Head of caudate nucleus (tissue), 42 donors: ENCODE results near the gene TSKS.

Experiments
- DNase-seq, 42 donors: peaks; one replicate each; pipeline versions ENCODE4 v3.0.0 to v3.0.0-alpha.2; 2020 to 2021; ENCODE audit warnings: mixed read lengths in 7 of 42
- intact Hi-C: fragments of 100-400 bp; cut with DNase I; formaldehyde crosslinking; loops from one replicate; pipeline ENCODE4 v1.15.0; 2022

TSKS gene

GRCh38 chr19:49763230-49763629 lies at the start of gene TSKS:
Gene TSKS, minus strand, starts transcription at chr19:49763306. Its CDS starts 59 bp downstream, at chr19:49763247.
- intact Hi-C loops: no loop called here
- no peak for DNase-seq

GRCh38 chr19:49812452-49812996 lies 49.4 kb upstream of the TSKS start:
- intact Hi-C loops: loop anchor here (5.0 kb wide), 1 partner anchor 45 kb away; the partner anchor contains the start of gene AP2A1
- DNase-seq: no peak

GRCh38 chr19:49811328-49811727 lies 48.2 kb upstream of the TSKS start:
- no peak for DNase-seq
- intact Hi-C loops: loop anchor here (5.0 kb wide), 1 partner anchor 44 kb away; the partner anchor contains the start of gene AP2A1

GRCh38 chr19:49809941-49810389 lies 46.9 kb upstream of the TSKS start:
- DNase-seq: no peak
- intact Hi-C loops: loop anchor here (5.0 kb wide), 1 partner anchor 43 kb away; the partner anchor contains the start of gene AP2A1

GRCh38 chr19:49809160-49809940 lies 46.2 kb upstream of the TSKS start:
- intact Hi-C loops: no loop called here
- peak; percentile 20 to 75 (median 58) for DNase-seq

- peak; percentile 79 to 94 (median 90) for DNase-seq
- intact Hi-C loops: no loop called here
Observed at GRCh38 chr19:49808711-49809159, 45.6 kb upstream of the TSKS start.

- no peak for DNase-seq
- intact Hi-C loops: no loop called here
Observed at GRCh38 chr19:49807904-49808675, 45.0 kb upstream of the TSKS start.

GRCh38 chr19:49807058-49807903 lies 44.2 kb upstream of the TSKS start:
- DNase-seq: no peak
- intact Hi-C loops: no loop called here

GRCh38 chr19:49806620-49806959 lies 43.5 kb upstream of the TSKS start:
- intact Hi-C loops: no loop called here
- DNase-seq: no peak

GRCh38 chr19:49805822-49806619 lies 42.9 kb upstream of the TSKS start:
- no peak for DNase-seq
- intact Hi-C loops: no loop called here

GRCh38 chr19:49803529-49803856 lies 40.4 kb upstream of the TSKS start:
- DNase-seq: no peak
- intact Hi-C loops: no loop called here

GRCh38 chr19:49802836-49803528 lies 39.9 kb upstream of the TSKS start:
- no peak for DNase-seq
- intact Hi-C loops: no loop called here

GRCh38 chr19:49801966-49802661 lies 39.0 kb upstream of the TSKS start:
- peak; percentile 92 to 98 (median 96) for DNase-seq
- intact Hi-C loops: no loop called here

- DNase-seq: no peak
- intact Hi-C loops: no loop called here
Observed at GRCh38 chr19:49801401-49801888, 38.3 kb upstream of the TSKS start.

- no peak for DNase-seq
- intact Hi-C loops: no loop called here
Observed at GRCh38 chr19:49800771-49801170, 37.7 kb upstream of the TSKS start.

GRCh38 chr19:49799798-49800376 lies 36.8 kb upstream of the TSKS start:
- DNase-seq: no peak
- intact Hi-C loops: no loop called here
